Body of pancreas (tissue), 4 donors: ENCODE measurements around the gene SLC45A3. TPM values are rescaled to one million over a fixed set of nuclear protein-coding genes. Genes with fewer than 3 reads are reported as not detected.

Experiments used
- ATAC-seq: fragments of 150-250 bp; one replicate; pipeline ENCODE4 v1.9.1; 2016
- DNase-seq, 4 donors: peaks; one replicate each; pipeline ENCODE4 v3.0.0-alpha.2; 2019
- H3K27ac ChIP-seq, 4 donors: fragments of 200-600 bp; sonication (generic); 1 replicate in 3 of 4; 2 replicates in 1 of 4; pipeline versions ENCODE4 v1.5.1 to v1.6.1; 2016 to 2019; ENCODE audit warnings: mild to moderate bottlenecking in 1 of 4, mixed read lengths in 1 of 4, moderate library complexity in 1 of 4
- H3K27me3 ChIP-seq, 2 donors: fragments of 200-600 bp; sonication (generic); one replicate each; pipeline ENCODE4 v1.6.0; 2016; ENCODE audit warnings: mild to moderate bottlenecking in 1 of 2
- H3K36me3 ChIP-seq, 2 donors: fragments of 200-600 bp; sonication (generic); replicated peaks in 1 of 2; 2 replicates each; pipeline ENCODE4 v1.5.1; 2016; ENCODE audit warnings: low read depth in 2 of 2; ENCODE audit not compliant: insufficient read depth in 1 of 2
- H3K4me1 ChIP-seq: fragments of 200-600 bp; sonication (generic); one replicate; pipeline ENCODE4 v1.6.0; 2016
- H3K4me3 ChIP-seq, 2 donors: fragments of 200-600 bp; sonication (generic); 1 replicate in 1 of 2; 2 replicates in 1 of 2; pipeline ENCODE4 v1.5.1; 2016 to 2019
- H3K9me3 ChIP-seq, 3 donors: fragments of 200-600 bp; sonication (generic); 1 replicate in 2 of 3; 2 replicates in 1 of 3; pipeline ENCODE4 v1.5.1; 2016
- CTCF ChIP-seq, 7 experiments: fragments of 450-650 bp in 4 of 7; fragments of 200-600 bp in 3 of 7; sonication (generic) in 3 of 7; IDR thresholded peaks; one replicate each; pipeline ENCODE4 v1.5.1; 2016 to 2019; ENCODE audit warnings: antibody characterized with exemption in 7 of 7
- POLR2A ChIP-seq, 3 donors: fragments of 450-650 bp; IDR thresholded peaks; one replicate each; pipeline ENCODE4 v1.6.1; 2016; ENCODE audit warnings: antibody characterized with exemption in 3 of 3, mild to moderate bottlenecking in 2 of 3
- WGBS, 2 donors: methylation state at CpG; one replicate each; pipeline ENCODE4 v1.1.5; 2017; 5-methylcytosine and 5-hydroxymethylcytosine counted together
- intact Hi-C: fragments of 100-400 bp; cut with DNase I; formaldehyde crosslinking; loops from one replicate; pipeline ENCODE4 v1.15.1; 2023
- total RNA-seq, 2 donors: library from RNA; depleted of rRNA; stranded (reverse); fragments of >200 nt; gene quantifications; one replicate each; pipeline ENCODE4 v1.1.0, GENCODE V29; 2016

The SLC45A3 gene
- total RNA-seq, 2 donors from 2014 or later = 1.3 to 1.6 TPM

- Histone ChIP-seq H3K27me3 (no peaks in the 10 kb centered on the region), H3K27ac (peak within 1 kb of the TSS; percentile 89 to 97 (median 92)), H3K4me3 (peak within 1 kb of the TSS; percentile 27 to 58), H3K36me3 (no peaks in the 10 kb centered on the region), H3K9me3 (no peaks in the 10 kb centered on the region), H3K4me1 (peaks cover 24% of the 10 kb centered on the region)
- intact Hi-C loops = no loop called here
- DNase-seq (peak; percentile 99), ATAC-seq (peak; percentile 95)
- 0 to 2% methylated on average over 5 to 80 of the region's 83 CpGs for WGBS, 2 donors
- TF ChIP-seq POLR2A (IDR thresholded peaks at IDR 0.05) (peak; percentile 91 to 96 (median 95)), CTCF (IDR thresholded peaks at IDR 0.05) (peak; percentile 54 to 95 (median 87))
Observed at GRCh38 chr1:205631768-205632668, 48.3 kb downstream of the SLC45A3 start, which contains the start of gene ELK4. Gene ELK4, minus strand, starts transcription at chr1:205632011. Its CDS starts 8,129 bp downstream, at chr1:205623882.

DNA sequence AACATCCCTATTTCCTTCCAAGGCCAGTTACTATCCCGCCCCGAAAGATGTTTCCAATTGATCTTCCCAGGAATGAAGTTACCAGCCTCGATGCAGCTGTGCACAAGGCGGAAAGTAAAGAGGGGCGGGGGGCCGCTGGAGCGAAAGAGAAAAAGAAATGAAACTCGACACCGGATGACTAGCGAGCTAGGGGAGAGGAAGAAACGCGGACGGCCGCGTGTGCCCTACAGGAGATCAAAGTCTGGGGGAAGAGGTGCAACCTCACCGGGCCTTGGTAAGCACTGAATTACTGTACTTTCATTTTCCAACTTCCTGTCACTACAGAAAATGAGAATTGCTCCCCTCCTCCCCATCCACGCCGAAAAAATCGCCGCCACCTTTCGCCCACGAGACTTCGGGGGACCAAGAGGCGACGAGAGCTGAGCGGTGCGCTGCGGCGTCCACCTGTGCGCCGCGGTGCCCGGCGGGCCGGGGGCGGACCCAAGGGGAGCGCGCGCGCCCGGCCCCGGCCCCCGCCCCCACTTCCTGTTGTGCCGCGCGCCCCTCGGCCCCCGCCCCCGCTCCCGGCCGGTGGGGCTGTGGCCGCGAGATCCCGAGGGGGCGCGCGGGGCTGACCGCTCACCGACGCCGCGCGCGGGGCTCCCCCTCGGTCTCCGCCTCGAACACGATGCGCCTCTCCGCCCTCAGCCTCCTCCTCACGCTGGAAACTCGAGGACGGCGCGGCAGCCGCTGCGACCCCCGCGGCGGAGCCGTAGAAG, 49.1 kb downstream of the SLC45A3 start:
- DNase-seq (peak; percentile 65 to 79 (median 75)), ATAC-seq (peak; percentile 79)
- intact Hi-C loops = no loop called here
- Histone ChIP-seq H3K36me3 (no peaks in the 10 kb centered on the region), H3K4me3 (peak overlapping the region; percentile 27 to 36), H3K27ac (peak overlapping the region; percentile 89 to 97 (median 92)), H3K27me3 (no peaks in the 10 kb centered on the region), H3K9me3 (no peaks in the 10 kb centered on the region), H3K4me1 (peaks cover 24% of the 10 kb centered on the region)
- WGBS, 2 donors = 0% methylated on average over 18 to 51 of the region's 81 CpGs
- TF ChIP-seq POLR2A (IDR thresholded peaks at IDR 0.05) (peak in 2 of 3 donors; percentile 77 to 78), CTCF (IDR thresholded peaks at IDR 0.05) (no peak)

DNA sequence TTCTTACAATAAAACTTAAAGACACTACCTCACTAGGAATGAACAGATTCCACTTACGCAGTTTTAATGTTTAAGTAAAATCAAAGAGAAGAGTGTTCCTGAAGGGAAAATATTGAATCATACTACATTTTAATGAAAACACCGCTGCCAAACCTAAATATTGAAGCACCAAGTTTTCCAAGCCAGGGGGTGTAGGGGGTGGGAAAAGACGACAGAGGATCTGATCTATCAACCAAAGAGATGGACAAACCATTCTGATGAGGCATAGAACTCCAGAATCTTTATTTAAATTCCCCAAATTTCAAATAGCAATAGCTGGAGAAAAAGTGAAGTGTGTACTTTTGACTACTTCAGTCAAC, 49.7 kb downstream of the SLC45A3 start:
- Histone ChIP-seq H3K4me3 (peak overlapping the region; percentile 27 to 36), H3K27ac (peak overlapping the region; percentile 89 to 97 (median 92)), H3K4me1 (peaks cover 24% of the 10 kb centered on the region), H3K36me3 (no peaks in the 10 kb centered on the region), H3K27me3 (no peaks in the 10 kb centered on the region), H3K9me3 (no peaks in the 10 kb centered on the region)
- no peak for DNase-seq
- WGBS, 2 donors = 6 to 8% methylated on average over 3 of the region's 3 CpGs
- no peak for ATAC-seq
- intact Hi-C loops = no loop called here
- no peak for TF ChIP-seq CTCF (IDR thresholded peaks at IDR 0.05)
- TF ChIP-seq POLR2A (IDR thresholded peaks at IDR 0.05) = no peak

GRCh38 chr1:205630241-205630640, 50.1 kb downstream of the SLC45A3 start:
- Histone ChIP-seq H3K4me3 (peak overlapping the region in 1 of 2 donors; percentile 27), H3K4me1 (peaks cover 28% of the 10 kb centered on the region), H3K27me3 (no peaks in the 10 kb centered on the region), H3K9me3 (no peaks in the 10 kb centered on the region), H3K27ac (peak overlapping the region; percentile 89 to 97 (median 92)), H3K36me3 (no peaks in the 10 kb centered on the region)
- no peak for DNase-seq
- intact Hi-C loops = no loop called here
- 5 to 9% methylated on average over 3 of the region's 3 CpGs for WGBS, 2 donors
- ATAC-seq = no peak
- TF ChIP-seq CTCF (IDR thresholded peaks at IDR 0.05) (no peak), POLR2A (IDR thresholded peaks at IDR 0.05) (no peak)
